Vagina (tissue), 2 donors: Measurements from ENCODE around the gene EFNA3. TPM values are rescaled to one million over a fixed set of nuclear protein-coding genes. Genes with fewer than 3 reads are reported as not detected.

Experiments
- DNase-seq, 2 donors: peaks; one replicate each; pipeline ENCODE4 v3.0.0-alpha.2; 2017; ENCODE audit errors: extremely low spot score in 2 of 2
- H3K27ac ChIP-seq: fragments of 200-600 bp; sonication (generic); one replicate; pipeline ENCODE4 v1.5.1; 2019
- H3K27me3 ChIP-seq: fragments of 200-600 bp; sonication (generic); one replicate; pipeline ENCODE4 v1.5.1; 2019
- H3K36me3 ChIP-seq, 2 donors: fragments of 200-600 bp; sonication (generic); one replicate each; pipeline ENCODE4 v1.5.1; 2017 to 2019
- H3K4me1 ChIP-seq: fragments of 200-600 bp; sonication (generic); one replicate; pipeline ENCODE4 v1.5.1; 2019
- H3K4me3 ChIP-seq, 2 donors: fragments of 200-600 bp; sonication (generic); 1 replicate in 1 of 2; 2 replicates in 1 of 2; pipeline ENCODE4 v1.5.1; 2016 to 2019
- H3K9me3 ChIP-seq: fragments of 200-600 bp; sonication (generic); one replicate; pipeline ENCODE4 v1.5.1; 2019
- CTCF ChIP-seq, 3 experiments: fragments of 450-650 bp in 2 of 3; fragments of 200-600 bp in 1 of 3; sonication (generic) in 1 of 3; IDR thresholded peaks; one replicate each; pipeline ENCODE4 v1.5.1; 2017 to 2019; ENCODE audit warnings: antibody characterized with exemption in 3 of 3, mild to moderate bottlenecking in 2 of 3, moderate library complexity in 2 of 3
- POLR2A ChIP-seq, 2 donors: fragments of 450-650 bp; IDR thresholded peaks; one replicate each; pipeline ENCODE4 v1.6.1; 2017; ENCODE audit warnings: antibody characterized with exemption in 2 of 2, mild to moderate bottlenecking in 2 of 2, moderate library complexity in 2 of 2
- POLR2AphosphoS5 ChIP-seq, 2 donors: sonication (generic); formaldehyde crosslinking; IDR thresholded peaks; one replicate each; pipeline ENCODE4 v1.9.0; 2017; ENCODE audit warnings: antibody characterized with exemption in 2 of 2, mild to moderate bottlenecking in 2 of 2, low read depth in 1 of 2; ENCODE audit not compliant: insufficient read depth in 1 of 2
- intact Hi-C: fragments of 100-400 bp; cut with DNase I; formaldehyde crosslinking; loops from one replicate; pipeline ENCODE4 v1.15.1; 2023
- total RNA-seq: library from RNA; depleted of rRNA; stranded (reverse); fragments of >200 nt; gene quantifications from one replicate; pipeline ENCODE4 v1.2.3, GENCODE V29; 2016

Gene EFNA3
- total RNA-seq: 22.3 TPM

- Histone ChIP-seq H3K27ac (peak within 1 kb of the TSS; percentile 60), H3K4me3 (peak within 1 kb of the TSS; percentile 43 to 49), H3K27me3 (peaks cover 24% of the 10 kb centered on the region), H3K36me3 (no peaks in the 10 kb centered on the region), H3K4me1 (peaks cover 48% of the 10 kb centered on the region), H3K9me3 (no peaks in the 10 kb centered on the region)
- intact Hi-C loops: no loop called here
- TF ChIP-seq POLR2AphosphoS5 (IDR thresholded peaks at IDR 0.05; ENCODE audit: insufficient read depth in 1 of 2, low read depth in 1 of 2): no peak
- TF ChIP-seq POLR2A (IDR thresholded peaks at IDR 0.05): no peak
- no peak for TF ChIP-seq CTCF (IDR thresholded peaks at IDR 0.05)
- no peak for DNase-seq
Observed at GRCh38 chr1:155078469-155079209, at the start of gene EFNA3. EFNA3 (plus strand) TSS chr1:155078837; CDS start chr1:155078942, 105 bp downstream.

GRCh38 chr1:155029513-155030242 is 49.0 kb upstream of the EFNA3 start:
- intact Hi-C loops: no loop called here
- TF ChIP-seq POLR2A (IDR thresholded peaks at IDR 0.05): no peak
- TF ChIP-seq POLR2AphosphoS5 (IDR thresholded peaks at IDR 0.05; ENCODE audit: insufficient read depth in 1 of 2, low read depth in 1 of 2): no peak
- TF ChIP-seq CTCF (IDR thresholded peaks at IDR 0.05): no peak

GRCh38 chr1:155030243-155030795 is 48.3 kb upstream of the EFNA3 start:
- Histone ChIP-seq H3K27me3 (no peaks in the 10 kb centered on the region), H3K27ac (no peak overlapping the region), H3K4me1 (peaks cover 11% of the 10 kb centered on the region), H3K9me3 (no peaks in the 10 kb centered on the region), H3K4me3 (no peak overlapping the region), H3K36me3 (no peaks in the 10 kb centered on the region)
- DNase-seq: no peak
- intact Hi-C loops: no loop called here
- no peak for TF ChIP-seq POLR2AphosphoS5 (IDR thresholded peaks at IDR 0.05; ENCODE audit: insufficient read depth in 1 of 2, low read depth in 1 of 2)
- TF ChIP-seq CTCF (IDR thresholded peaks at IDR 0.05): no peak
- no peak for TF ChIP-seq POLR2A (IDR thresholded peaks at IDR 0.05)

More at GRCh38 chr1:155029513-155030242, 49.0 kb upstream of the EFNA3 start:
- DNase-seq: no peak
- Histone ChIP-seq H3K36me3 (no peaks in the 10 kb centered on the region), H3K4me3 (no peak overlapping the region), H3K9me3 (no peaks in the 10 kb centered on the region), H3K4me1 (peaks cover 6% of the 10 kb centered on the region), H3K27ac (no peak overlapping the region), H3K27me3 (no peaks in the 10 kb centered on the region)

GRCh38 chr1:155030899-155031298 is 47.7 kb upstream of the EFNA3 start:
- Histone ChIP-seq H3K27me3 (no peaks in the 10 kb centered on the region), H3K36me3 (no peaks in the 10 kb centered on the region), H3K4me1 (peaks cover 11% of the 10 kb centered on the region), H3K27ac (no peak overlapping the region), H3K4me3 (no peak overlapping the region), H3K9me3 (no peaks in the 10 kb centered on the region)
- TF ChIP-seq POLR2A (IDR thresholded peaks at IDR 0.05): no peak
- TF ChIP-seq CTCF (IDR thresholded peaks at IDR 0.05): no peak
- TF ChIP-seq POLR2AphosphoS5 (IDR thresholded peaks at IDR 0.05; ENCODE audit: insufficient read depth in 1 of 2, low read depth in 1 of 2): no peak
- no peak for DNase-seq
- intact Hi-C loops: no loop called here
